22Rv1 (cell line): ENCODE measurements around the gene AASDHPPT.
A peak's percentile ranks its signal among the peaks of the same experiment; 100 is the strongest.

Experiments
- H3K27ac ChIP-seq: fragments of 450-650 bp; 2 replicates; pipeline ENCODE4 v1.5.1; 2017
- CTCF ChIP-seq: fragments of 450-650 bp; IDR thresholded peaks from 2 replicates; pipeline ENCODE4 v1.5.1; 2017; ENCODE audit warnings: mild to moderate bottlenecking
- ZFX ChIP-seq: fragments of 450-650 bp; IDR thresholded peaks from 2 replicates; pipeline ENCODE4 v1.6.1; 2017; ENCODE audit warnings: antibody characterized with exemption, borderline replicate concordance

AASDHPPT gene

GRCh38 chr11:106070606-106071005 lies 6.9 kb upstream of the AASDHPPT start:
- H3K27ac ChIP-seq, result no peak overlapping the region
- no peak for TF ChIP-seq CTCF
- no peak for TF ChIP-seq ZFX

GRCh38 chr11:106072804-106073203 lies 4.7 kb upstream of the AASDHPPT start:
- H3K27ac ChIP-seq, result no peak overlapping the region
- TF ChIP-seq ZFX (no peak), CTCF (no peak)

DNA sequence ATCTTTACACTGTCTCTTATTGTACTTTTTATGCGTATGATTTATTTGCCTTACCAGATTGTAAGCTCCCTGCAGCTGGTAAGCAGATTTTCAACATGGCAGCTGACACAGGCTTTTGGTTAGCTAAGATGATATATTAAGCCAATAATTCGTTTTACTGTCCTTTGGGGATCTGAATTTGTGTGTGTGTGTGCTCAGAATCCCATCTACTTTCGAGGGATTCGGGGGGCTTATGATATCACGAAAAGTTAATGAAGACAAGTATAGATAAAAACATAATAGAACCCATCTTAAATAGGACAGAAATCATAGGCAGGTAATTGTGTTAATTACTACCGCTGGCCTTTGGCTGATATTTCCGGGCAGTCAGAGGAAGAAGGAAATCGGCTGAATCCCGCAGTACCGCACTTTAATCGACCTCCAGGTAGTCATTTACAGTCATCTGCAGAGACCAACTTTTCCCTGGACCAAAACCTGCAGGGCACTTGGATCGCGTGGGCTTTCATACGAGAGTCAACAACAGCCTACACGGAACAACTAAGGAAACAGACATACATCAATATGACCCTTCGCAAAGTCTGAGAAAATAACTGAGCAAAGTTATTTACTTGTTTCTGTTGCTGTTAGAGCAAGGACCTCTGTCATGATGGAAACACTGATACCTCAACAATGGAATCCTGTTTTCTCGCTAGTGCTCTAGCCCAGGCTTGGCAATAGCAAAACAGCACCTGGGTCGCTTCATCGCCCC lies 1.1 kb upstream of the AASDHPPT start:
- H3K27ac ChIP-seq, result peak overlapping the region; percentile 76
- TF ChIP-seq ZFX (no peak), CTCF (no peak)

DNA sequence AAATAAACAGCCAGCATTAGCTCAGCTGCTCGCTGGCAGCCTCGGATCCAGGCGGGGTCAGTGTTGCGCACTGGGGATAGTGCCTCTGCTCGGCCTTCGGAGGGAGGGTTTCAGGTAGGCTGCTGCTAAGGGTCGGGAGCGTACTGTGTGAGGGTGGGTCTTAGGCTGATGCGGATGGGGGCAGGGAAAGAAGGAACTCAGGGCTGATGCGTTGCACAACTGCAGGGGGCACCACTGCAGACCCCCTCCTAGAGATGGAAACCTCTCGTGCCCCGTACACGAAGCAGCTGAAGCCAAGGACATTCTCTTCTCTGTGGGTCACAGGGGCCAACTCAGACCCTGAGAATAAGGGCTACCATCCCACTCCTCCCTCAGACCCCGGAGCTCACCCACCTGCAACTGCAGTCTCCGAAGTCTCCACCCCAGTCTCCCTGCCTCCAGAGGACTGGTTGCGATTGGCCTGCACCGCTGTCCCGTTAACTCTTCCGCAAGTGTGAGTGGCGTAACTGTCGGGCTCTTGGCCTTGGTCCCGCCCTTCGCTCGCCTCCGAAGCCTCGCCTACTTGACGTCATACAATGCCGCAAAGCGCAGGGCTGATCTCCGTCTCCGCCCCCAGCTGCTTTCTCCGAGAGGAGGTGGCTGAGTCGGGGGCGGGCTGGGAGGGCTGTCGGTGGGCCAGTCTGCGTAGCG lies 398 bp upstream of the AASDHPPT start, which contains the start of gene KBTBD3:
TSS of gene KBTBD3 (minus strand) at position 429 of the 690 bp plus-strand sequence. CDS start 18,250 bp downstream, outside the sequence.
- H3K27ac ChIP-seq, result peak within 1 kb of the TSS; percentile 76
- TF ChIP-seq CTCF, result peak; percentile 79
- TF ChIP-seq ZFX, result no peak

GRCh38 chr11:106082096-106082495 lies 4.6 kb downstream of the AASDHPPT start:
- TF ChIP-seq ZFX (no peak), CTCF (no peak)
- H3K27ac ChIP-seq, result no peak overlapping the region

DNA sequence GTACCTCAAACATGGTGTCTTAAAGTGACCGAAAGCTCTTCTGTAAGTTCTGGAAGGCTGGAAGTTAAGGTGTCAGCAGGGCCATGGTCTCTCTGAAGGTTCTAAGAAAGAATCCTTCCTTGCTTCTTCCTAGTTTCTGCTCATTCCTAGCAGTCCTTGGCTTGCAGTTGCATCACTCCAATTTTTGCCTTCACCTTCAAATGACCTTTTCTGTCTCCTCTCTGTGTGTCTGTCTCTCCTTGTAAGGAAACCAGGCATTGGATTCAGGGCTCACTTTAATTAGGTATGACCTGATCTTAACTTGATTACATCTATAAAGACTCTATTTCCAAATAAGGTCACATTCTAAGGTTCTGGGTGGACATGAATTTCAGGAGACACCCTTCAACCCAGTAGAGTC lies 8.7 kb downstream of the AASDHPPT start:
- no peak for TF ChIP-seq CTCF
- no peak for TF ChIP-seq ZFX
- peak overlapping the region; percentile 34; the same call in 1 of the 2 replicates for H3K27ac ChIP-seq

DNA sequence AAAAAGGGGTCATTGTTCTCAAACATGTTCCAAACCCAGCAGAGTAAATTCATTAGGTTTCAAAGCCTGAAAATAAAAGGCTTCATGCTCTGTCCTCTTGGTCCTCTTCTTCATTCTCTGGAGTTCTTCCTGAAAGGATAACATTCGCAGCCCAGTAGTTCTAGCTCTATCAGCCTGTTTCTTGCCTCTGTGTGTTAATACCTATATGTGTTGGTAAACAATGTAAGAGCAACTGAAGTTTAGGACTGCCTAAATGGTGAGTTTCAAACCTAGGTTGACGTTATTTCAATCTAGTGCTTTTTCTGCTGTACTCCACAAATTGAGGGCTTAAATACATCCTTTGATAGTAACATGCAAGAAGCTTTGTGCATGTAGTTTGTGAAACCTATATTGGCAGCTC lies 9.4 kb downstream of the AASDHPPT start:
- TF ChIP-seq ZFX, result no peak
- TF ChIP-seq CTCF, result no peak
- H3K27ac ChIP-seq, result peak overlapping the region; percentile 34
